ENCODE results near the gene TRIM48. TPM values are rescaled to one million over a fixed set of nuclear protein-coding genes. Genes with fewer than 3 reads are reported as not detected.
"Not testable (repeated sequence)": the region's sequence is repeated elsewhere in the genome, so short reads cannot be mapped to it uniquely, and the experiment has no call there.

TRIM48 gene
- not detected for total RNA-seq (ENCODE audit: insufficient read depth, low replicate concordance)

- not testable (repeated sequence) for DNase-seq (ENCODE audit: low spot score)
These were observed at the start of gene TRIM48 for GRCh38 chr11:55261855-55262254. Gene TRIM48 (plus strand): TSS chr11:55262155. CDS start chr11:55262268, 113 bp downstream.

- DNase-seq (ENCODE audit: low spot score): not testable (repeated sequence)
These were observed 23.6 kb upstream of the TRIM48 start for GRCh38 chr11:55238316-55238715.

- no peak for DNase-seq (ENCODE audit: low spot score)
These were observed 1.1 kb downstream of the TRIM48 start for GRCh38 chr11:55263081-55263480.

Other genes with a start within 250 kb of the TRIM48 start
- gene OR4A16, start 81.0 kb downstream of the TRIM48 start, total RNA-seq (ENCODE audit: insufficient read depth, low replicate concordance): 4.8 TPM
- 5.1 TPM for gene OR4A15, start 105.8 kb downstream of the TRIM48 start, total RNA-seq (ENCODE audit: insufficient read depth, low replicate concordance)